IPS DF 19.7 (cell line): ENCODE results near the gene ZNF672.

Experiments used
- DNase-seq: peaks from one replicate; pipeline ENCODE4 v3.0.0-alpha.2; 2013; ENCODE audit warnings: low read depth, low spot score

Gene ZNF672

GRCh38 chr1:248831842-248832241, 6.2 kb upstream of the ZNF672 start:
- DNase-seq = no peak

DNA sequence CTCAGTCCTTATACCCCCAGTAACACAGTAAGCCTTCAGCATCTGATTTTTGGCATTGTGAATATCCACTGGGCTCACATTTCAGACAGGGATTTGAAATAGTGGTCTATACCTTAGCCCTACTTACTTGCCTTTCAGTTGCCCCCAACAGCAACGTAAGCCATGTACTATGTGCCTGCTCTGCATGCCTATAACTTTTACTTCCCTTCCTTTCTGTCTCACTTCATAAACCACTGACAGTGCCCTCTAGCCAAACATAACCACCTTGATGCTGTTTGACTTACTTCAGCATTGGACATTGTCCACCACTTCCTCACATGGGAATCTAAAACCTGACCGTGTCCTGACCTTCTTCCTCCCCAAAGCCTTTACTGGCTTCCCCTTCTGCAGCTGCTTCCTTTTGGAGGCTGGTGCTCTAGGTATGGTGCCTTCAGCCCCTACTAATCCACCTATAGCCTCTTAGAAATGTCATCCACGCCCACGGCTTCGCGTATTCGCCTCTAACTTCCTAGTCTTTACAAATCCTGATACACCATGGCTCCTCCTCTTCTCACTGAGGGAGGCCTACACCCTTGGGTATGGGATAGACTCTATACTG, 3.6 kb upstream of the ZNF672 start:
- DNase-seq = no peak

- DNase-seq = no peak
Observed at GRCh38 chr1:248837045-248837780, 811 bp upstream of the ZNF672 start.

DNA sequence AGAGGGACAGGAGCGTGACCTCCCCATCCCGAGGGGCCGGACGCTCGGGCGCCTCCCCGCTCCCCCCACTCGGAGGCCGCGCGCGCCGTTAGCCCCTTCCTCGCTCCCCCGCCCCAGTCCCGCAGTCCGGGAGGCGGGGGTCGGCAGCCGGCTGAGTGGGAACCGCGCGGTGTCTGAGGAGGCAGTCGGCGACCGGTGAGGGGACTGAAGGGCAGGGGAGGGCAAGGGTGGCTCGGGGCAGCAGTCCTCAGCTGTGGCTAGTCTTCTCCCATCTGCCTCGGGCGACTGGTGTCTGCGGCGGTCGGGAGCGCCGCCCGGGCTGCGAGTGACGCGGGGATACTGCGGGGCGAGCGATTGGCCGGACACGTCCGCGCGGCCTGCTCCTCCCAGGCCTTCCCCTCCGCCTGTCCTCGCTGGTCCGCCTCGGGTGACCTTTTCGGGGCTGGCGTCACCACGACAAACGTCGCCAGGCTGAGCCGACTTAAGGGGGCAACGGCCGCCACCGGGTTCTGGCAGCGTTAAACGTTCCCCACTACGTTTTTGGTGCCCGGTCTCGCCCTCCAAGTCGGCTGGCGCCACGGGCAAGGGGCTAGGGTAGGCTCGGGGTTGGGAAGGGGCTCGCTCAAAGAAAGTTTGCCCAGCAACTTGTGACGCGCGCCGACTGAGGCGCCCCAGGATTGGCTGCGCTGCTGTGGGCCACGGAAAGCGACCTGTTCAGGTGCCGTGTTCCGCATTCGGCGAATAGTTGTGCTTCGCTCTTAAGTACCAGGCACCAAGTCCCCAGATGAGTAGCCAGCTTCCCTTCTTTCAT, 538 bp downstream of the ZNF672 start:
- peak; percentile 88 for DNase-seq

- no peak for DNase-seq
Observed at GRCh38 chr1:248839168-248839555, 1.1 kb downstream of the ZNF672 start.

DNA sequence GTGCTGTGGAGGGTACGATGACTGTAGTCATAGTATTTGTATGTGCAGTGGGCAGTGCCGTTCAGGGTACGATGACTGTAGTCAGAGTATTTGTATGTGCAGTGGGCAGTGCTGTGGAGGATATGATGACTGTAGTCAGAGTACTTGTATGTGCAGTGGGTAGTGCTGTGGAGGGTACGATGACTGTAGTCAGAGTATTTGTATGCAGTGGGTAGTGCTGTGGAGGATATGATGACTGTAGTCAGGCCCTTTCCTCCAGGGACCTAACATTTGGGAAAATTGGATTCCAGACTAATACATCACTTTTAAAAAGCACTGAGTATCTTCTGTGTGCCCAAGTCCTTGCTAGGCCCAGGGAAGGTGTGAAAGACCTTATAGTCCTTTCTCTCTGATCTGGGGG, 2.9 kb downstream of the ZNF672 start:
- no peak for DNase-seq

- DNase-seq = no peak
Observed at GRCh38 chr1:248841702-248842395, 3.8 kb downstream of the ZNF672 start.

- no peak for DNase-seq
Observed at GRCh38 chr1:248842781-248843331, 4.8 kb downstream of the ZNF672 start.

GRCh38 chr1:248843687-248844086, 5.7 kb downstream of the ZNF672 start:
- no peak for DNase-seq

GRCh38 chr1:248844526-248844925, 6.5 kb downstream of the ZNF672 start:
- DNase-seq = no peak

DNA sequence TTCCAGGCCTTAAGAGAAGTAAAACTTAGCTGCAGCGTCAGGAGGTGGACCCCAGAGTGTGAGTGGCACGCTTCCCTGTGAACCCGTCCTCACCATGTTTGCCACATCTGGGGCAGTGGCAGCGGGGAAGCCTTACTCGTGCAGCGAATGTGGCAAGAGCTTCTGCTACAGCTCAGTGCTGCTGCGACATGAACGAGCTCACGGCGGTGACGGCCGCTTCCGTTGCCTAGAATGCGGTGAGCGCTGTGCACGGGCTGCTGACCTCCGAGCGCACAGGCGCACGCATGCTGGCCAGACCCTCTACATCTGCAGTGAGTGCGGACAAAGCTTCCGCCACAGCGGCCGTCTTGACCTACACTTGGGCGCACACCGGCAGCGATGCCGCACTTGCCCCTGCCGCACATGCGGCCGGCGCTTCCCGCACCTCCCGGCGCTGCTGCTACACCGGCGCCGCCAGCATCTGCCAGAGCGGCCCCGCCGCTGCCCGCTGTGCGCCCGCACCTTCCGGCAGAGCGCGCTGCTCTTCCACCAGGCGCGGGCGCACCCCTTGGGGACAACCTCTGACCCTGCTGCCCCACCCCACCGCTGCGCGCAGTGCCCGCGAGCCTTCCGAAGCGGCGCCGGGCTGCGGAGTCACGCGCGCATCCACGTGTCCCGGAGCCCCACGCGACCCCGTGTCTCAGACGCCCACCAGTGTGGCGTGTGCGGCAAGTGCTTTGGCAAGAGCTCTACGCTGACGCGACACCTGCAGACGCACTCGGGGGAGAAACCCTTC, 9.3 kb downstream of the ZNF672 start:
- no peak for DNase-seq

DNA sequence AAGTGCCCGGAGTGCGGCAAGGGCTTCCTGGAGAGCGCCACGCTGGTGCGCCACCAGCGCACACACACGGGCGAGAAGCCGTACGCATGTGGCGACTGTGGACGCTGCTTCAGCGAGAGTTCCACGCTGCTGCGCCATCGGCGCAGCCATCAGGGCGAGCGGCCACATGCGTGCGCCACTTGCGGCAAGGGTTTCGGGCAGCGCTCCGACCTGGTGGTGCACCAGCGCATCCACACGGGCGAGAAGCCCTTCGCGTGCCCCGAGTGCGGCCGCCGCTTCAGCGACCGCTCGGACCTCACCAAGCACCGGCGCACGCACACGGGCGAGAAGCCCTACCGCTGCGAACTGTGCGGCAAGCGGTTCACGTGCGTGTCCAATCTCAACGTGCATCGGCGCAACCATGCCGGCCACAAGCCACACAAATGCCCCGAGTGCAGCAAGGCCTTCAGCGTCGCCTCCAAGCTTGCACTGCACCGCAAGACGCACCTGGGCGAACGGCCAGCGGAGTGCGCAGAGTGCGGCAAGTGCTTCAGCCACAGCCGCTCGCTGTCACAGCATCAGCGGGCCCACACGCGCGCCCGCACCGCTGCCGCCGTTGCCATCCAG, 10.0 kb downstream of the ZNF672 start:
- DNase-seq = no peak

GRCh38 chr1:248848602-248849001, 10.6 kb downstream of the ZNF672 start:
- no peak for DNase-seq

DNA sequence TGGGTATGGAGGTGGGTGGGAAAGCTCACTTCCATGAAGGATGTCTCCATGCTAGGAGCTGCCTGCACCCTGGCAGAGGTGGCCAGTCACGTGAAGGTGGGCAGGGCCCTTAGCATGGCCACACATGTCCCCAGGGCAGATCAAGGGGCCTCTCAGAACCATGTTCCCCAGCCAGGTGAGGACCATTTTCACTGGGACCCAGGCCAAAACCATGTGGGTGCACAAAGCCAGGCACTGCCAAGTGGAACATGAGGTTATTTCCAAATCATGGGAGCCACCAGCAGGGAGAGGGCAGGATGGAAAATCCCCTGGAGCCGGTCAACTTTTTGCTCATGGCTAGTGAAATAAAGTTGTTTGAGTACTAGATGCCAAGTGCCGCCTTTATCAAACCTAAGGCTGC, 11.1 kb downstream of the ZNF672 start:
- DNase-seq = no peak

- no peak for DNase-seq
Observed at GRCh38 chr1:248849637-248850036, 11.6 kb downstream of the ZNF672 start.

DNA sequence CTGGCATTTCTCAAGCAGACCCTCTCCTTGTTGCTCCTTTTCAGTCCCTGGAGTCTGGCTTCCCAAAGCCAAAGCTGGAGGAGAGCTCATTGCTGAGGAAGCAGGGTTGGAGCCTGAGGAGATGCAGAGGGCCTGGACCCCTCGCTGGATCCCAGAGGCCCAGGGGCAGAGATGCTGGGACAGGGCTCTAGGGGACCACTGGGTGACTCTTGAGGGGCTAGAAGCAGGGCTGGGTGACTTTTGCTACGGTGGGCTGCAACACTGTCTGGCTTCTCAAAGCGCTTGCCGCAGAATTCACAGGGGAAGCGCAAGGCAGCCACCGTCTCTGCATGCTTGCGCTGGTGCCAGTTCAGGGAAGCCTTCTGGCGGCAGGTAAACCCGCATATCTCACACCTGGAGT, 12.1 kb downstream of the ZNF672 start:
- no peak for DNase-seq

DNA sequence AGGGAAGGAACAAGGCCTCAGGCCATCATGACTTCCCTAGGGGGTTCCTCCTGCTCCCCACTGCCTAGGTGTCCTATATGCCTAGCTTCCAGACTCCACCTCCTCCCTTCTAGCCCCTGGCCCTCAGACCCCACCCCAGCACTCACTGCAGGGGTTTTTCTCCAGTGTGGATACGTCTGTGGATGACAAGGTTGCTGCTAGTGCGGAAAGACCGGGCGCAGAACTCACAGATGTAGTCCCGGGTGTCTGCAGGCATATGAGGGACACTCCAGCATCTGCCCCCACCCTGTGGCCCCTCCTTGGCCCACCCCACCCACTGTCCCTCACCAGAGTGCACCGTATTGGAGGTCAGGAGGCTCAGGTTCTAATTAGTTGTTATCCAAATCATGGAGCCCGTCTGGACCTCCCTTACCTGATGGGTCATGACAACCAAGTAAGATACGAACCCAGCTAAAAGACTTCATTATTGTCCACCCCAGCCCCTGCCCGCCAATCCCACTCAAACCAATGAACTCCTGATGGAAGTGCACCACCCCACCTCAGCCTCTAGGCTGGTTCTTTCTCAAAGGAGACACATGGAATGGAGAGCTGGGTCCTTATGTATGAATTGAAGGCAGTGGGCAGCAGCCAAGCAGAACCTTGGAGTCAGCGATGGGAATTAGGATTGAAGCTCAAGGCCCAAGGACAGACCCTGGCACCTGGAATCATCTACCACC, 12.7 kb downstream of the ZNF672 start:
- no peak for DNase-seq

DNA sequence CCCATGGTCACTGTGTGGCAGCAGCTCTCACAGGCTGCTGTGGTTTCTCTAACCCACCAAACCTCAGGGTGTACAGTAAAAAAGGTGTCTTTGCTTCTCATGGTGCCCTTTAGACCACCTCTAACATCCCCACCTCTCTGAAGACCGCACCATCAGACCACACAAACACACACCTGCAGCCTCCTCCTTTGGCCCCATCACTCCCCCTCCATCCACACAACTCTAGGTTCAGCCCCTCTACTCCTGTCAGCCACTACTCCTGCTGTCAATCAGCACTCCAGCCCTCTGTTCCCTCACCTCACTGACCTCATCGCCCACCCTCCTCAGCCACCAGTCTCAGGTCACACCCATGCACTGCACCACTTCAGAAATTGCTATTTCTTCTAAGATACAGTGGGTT, 13.4 kb downstream of the ZNF672 start:
- no peak for DNase-seq

GRCh38 chr1:248852481-248853405, 14.7 kb downstream of the ZNF672 start:
- DNase-seq = no peak
